Measurements from ENCODE around the gene TGM6. TPM values are rescaled to one million over a fixed set of nuclear protein-coding genes. Genes with fewer than 3 reads are reported as not detected.

Gene TGM6
- not detected for polyA plus RNA-seq (ENCODE audit: insufficient read length in 12 of 12)
- long read RNA-seq, donor 1 = 0 reads
- long read RNA-seq, donor 2 = 0 reads
- long read RNA-seq, donor 3 = 0 reads
- long read RNA-seq, donor 4 = 0 reads
- long read RNA-seq, donor 5 = 0 reads
- long read RNA-seq, donor 6 = 0 reads
- long read RNA-seq, donor 7 = 0 reads
- long read RNA-seq, donor 8 = 0 reads
- long read RNA-seq, donor 9 = 0 reads
- long read RNA-seq, donor 10 = 0 reads
- long read RNA-seq, donor 11 = 0 reads

GRCh38 chr20:2380601-2381000, at the start of gene TGM6:
Gene TGM6 (plus strand): TSS chr20:2380901. CDS start chr20:2380969, 68 bp downstream.
- no peak for DNase-seq

- no peak for DNase-seq
These were observed 49.6 kb upstream of the TGM6 start for GRCh38 chr20:2331106-2331505.

- DNase-seq = no peak
These were observed 48.7 kb upstream of the TGM6 start for GRCh38 chr20:2331901-2332565.

- no peak for DNase-seq
These were observed 48.0 kb upstream of the TGM6 start for GRCh38 chr20:2332711-2333110.

- no peak for DNase-seq
These were observed 46.9 kb upstream of the TGM6 start for GRCh38 chr20:2333821-2334220.

GRCh38 chr20:2335096-2335870, 45.4 kb upstream of the TGM6 start:
- no peak for DNase-seq

GRCh38 chr20:2336471-2336870, 44.2 kb upstream of the TGM6 start:
- DNase-seq = no peak

- no peak for DNase-seq
These were observed 43.6 kb upstream of the TGM6 start for GRCh38 chr20:2337142-2337541.

- no peak for DNase-seq
These were observed 42.2 kb upstream of the TGM6 start for GRCh38 chr20:2338411-2339066.

- DNase-seq = no peak
These were observed 40.6 kb upstream of the TGM6 start for GRCh38 chr20:2340136-2340535.

- DNase-seq = no peak
These were observed 39.9 kb upstream of the TGM6 start for GRCh38 chr20:2340823-2341222.

- no peak for DNase-seq
These were observed 39.4 kb upstream of the TGM6 start for GRCh38 chr20:2341336-2341735.

- DNase-seq = no peak
These were observed 38.5 kb upstream of the TGM6 start for GRCh38 chr20:2342243-2342642.

GRCh38 chr20:2346188-2346587, 34.5 kb upstream of the TGM6 start:
- DNase-seq = no peak

GRCh38 chr20:2348336-2348735, 32.4 kb upstream of the TGM6 start:
- DNase-seq = no peak

GRCh38 chr20:2349801-2350200, 30.9 kb upstream of the TGM6 start:
- DNase-seq = no peak

- no peak for DNase-seq
These were observed 30.1 kb upstream of the TGM6 start for GRCh38 chr20:2350606-2351005.

GRCh38 chr20:2353231-2353630, 27.5 kb upstream of the TGM6 start:
- DNase-seq = no peak

- no peak for DNase-seq
These were observed 23.6 kb upstream of the TGM6 start for GRCh38 chr20:2357114-2357513.

- DNase-seq = no peak
These were observed 22.7 kb upstream of the TGM6 start for GRCh38 chr20:2358006-2358405.

GRCh38 chr20:2361035-2361593, 19.6 kb upstream of the TGM6 start:
- DNase-seq = no peak

GRCh38 chr20:2363187-2363586, 17.5 kb upstream of the TGM6 start:
- DNase-seq = no peak

All from muscle of arm (tissue), 14 donors.